ENCODE measurements around the gene KDSR.

KDSR gene

DNA sequence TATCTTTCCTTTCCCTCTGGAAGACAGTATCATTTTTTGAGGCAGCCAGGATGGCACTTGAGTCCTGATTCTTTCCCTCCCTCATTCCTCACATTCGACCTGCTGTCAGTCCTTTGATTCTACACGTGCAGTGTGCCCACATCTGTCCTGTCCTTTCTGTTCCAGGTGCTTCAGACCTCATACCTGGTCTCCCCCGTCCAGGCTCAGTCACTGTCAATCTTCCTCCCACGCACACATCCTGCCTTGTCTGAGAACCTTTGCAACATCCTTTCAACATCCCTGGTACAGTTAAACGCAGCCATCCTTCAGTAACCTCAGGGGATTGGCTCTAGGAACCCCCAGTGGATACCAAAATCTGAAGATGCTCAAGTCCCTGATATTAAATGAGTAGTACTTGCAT is 57.6 kb downstream of the KDSR start:
- no peak overlapping the region for H3K4me3 ChIP-seq (replicated peaks; ENCODE audit: low read depth, low read length)
- TF ChIP-seq, protein P1, sequence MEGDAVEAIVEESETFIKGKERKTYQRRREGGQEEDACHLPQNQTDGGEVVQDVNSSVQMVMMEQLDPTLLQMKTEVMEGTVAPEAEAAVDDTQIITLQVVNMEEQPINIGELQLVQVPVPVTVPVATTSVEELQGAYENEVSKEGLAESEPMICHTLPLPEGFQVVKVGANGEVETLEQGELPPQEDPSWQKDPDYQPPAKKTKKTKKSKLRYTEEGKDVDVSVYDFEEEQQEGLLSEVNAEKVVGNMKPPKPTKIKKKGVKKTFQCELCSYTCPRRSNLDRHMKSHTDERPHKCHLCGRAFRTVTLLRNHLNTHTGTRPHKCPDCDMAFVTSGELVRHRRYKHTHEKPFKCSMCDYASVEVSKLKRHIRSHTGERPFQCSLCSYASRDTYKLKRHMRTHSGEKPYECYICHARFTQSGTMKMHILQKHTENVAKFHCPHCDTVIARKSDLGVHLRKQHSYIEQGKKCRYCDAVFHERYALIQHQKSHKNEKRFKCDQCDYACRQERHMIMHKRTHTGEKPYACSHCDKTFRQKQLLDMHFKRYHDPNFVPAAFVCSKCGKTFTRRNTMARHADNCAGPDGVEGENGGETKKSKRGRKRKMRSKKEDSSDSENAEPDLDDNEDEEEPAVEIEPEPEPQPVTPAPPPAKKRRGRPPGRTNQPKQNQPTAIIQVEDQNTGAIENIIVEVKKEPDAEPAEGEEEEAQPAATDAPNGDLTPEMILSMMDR (IDR thresholded peaks at IDR 0.05; ENCODE audit: low read depth, low read length, missing control alignments): no peak
- DNase-seq (ENCODE audit: extremely low read depth, low read depth): no peak

DNA sequence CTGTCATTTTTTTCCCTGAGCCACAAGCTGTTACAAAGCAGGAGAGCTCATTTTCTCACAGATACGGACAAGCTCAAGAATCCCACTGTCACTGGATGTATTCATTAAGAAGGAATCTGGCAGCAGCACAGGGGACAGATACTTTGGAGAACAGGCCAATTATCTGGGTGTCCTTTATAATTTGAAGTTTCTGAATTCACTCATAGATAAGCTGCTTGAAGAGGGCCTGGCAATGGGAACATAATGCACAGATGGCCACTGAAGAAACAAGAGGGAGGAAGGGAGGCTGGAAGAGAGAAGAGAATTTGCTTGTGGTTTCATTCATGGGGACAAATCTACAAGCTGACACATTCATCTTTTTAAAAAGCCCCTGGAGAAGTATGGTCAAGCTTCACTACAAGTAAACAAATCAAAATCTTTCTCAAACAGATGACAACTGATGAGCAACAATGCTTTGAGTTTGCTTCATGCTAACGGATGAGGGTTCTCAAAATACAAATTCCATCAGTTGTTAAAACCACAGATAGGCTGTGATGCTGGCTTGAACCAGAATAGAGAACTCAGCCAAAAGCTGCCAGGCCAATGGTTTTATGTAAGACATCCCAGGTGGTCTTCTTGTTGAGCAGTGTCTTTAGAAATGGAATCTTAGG is 59.3 kb downstream of the KDSR start:
- no peak for DNase-seq (ENCODE audit: extremely low read depth, low read depth)
- no peak overlapping the region for H3K4me3 ChIP-seq (replicated peaks; ENCODE audit: low read depth, low read length)
- TF ChIP-seq, protein P1 (IDR thresholded peaks at IDR 0.05; ENCODE audit: low read depth, low read length, missing control alignments): no peak

DNA sequence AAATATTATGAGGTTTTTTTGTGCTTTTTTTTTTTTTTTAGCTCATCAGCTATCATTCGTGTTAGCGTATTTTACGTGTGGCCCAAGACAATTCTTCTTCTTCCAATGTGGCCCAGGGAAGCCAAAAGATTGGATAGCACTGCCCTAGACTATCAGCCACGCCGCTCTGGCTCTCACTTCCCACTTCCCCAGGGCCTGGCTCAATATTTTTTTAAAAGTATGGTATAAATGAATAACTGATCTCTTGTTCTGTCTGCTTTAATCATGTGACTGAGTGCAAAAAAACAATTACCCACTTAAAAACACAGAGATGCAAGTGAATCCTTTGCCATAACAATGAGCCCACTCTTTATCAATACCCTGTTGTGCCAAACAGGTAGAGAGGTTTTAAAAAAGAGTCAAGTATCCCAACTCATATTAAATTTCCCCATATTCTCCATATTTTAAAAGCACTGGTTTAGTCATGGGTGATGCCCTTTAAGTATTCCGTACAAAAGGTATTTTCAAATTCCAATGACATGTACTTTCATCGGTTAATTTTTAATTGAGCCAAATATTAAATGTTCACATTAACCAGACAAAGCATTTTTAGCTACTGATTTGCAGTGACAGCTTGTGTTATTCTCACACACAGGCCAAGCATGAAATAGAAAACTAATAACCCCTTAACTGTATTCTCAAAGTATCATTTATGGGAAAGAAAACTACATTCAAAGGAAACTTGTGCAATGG is 60.0 kb downstream of the KDSR start:
- no peak for DNase-seq (ENCODE audit: extremely low read depth, low read depth)
- no peak overlapping the region for H3K4me3 ChIP-seq (replicated peaks; ENCODE audit: low read depth, low read length)
- TF ChIP-seq, protein P1 (IDR thresholded peaks at IDR 0.05; ENCODE audit: low read depth, low read length, missing control alignments): no peak

DNA sequence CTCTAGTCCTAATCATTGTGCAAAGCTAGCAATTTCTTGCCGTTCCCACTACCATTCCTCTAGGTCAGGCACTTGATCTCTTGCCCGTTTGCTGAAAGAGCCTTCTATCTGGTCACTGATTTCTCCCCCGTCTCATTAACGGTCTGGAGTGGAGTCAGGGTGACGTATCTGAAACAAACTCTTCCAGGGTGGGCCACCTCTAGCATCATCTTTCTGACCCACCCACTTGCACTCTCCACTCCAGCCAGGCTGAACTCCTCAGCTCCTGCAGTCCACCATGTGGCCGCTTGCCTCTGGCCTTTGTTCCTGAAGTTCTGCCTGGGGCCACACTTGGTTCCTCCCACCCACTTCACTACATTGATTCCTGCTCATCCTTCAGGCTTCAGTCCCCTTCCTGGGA is 60.8 kb downstream of the KDSR start:
- DNase-seq (ENCODE audit: extremely low read depth, low read depth): no peak
- TF ChIP-seq, protein P1 (IDR thresholded peaks at IDR 0.05; ENCODE audit: low read depth, low read length, missing control alignments): no peak
- no peak overlapping the region for H3K4me3 ChIP-seq (replicated peaks; ENCODE audit: low read depth, low read length)

DNA sequence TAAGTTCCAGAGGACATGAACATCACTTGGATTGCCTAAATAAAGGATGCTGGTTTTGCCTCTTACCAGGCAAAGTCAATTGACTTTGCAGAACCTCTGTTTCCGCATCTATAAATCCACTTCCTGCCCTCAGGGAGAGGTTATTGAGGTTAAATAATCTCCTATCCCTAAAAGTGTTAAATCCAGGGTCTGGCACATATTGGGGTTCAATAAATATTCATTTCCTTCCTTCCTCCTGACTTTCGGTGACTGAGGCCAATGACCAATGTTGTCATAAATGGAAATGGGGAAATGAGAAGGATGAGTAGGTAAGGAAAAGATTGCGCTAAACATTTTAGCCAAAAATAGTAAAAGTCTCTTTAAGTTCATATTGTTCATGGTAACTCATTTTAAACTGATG is 63.5 kb downstream of the KDSR start:
- no peak for DNase-seq (ENCODE audit: extremely low read depth, low read depth)
- TF ChIP-seq, protein P1 (IDR thresholded peaks at IDR 0.05; ENCODE audit: low read depth, low read length, missing control alignments): no peak
- H3K4me3 ChIP-seq (replicated peaks; ENCODE audit: low read depth, low read length): no peak overlapping the region

DNA sequence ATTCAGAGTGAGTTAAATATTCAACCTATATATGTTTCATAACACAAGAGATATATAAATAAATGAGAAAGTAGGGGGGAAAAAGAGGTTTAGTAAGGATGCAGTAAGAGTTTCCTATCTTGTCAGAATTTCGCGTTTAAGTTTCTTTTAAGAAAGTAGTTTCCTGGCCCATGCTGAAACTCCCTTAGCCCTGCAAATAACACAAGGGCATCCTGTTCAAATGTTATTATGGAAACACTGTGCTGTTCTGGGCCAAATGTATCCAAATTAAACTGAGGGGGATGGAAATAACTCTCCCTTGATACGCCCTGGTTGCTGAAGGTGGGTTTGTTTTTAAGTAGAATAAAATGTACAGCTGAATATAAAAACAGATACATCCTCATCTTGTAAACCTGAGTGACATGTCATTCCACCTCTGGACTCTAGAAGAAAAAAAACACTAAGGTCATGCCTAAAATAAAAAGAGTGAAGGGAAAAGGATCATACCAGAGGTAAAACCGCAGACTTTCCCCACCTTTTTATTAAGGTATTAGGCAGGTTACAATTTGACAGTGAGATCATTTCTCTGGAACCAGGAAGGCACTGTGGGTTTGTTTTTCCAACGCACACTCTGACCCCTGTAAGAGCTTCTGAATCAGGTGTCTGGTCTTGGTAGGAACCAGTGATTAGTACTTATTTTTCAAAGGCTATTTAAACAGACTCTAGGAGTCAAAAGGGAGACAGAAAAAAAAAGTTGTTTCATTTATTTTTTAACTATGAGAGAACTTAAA is 64.2 kb downstream of the KDSR start:
- no peak for DNase-seq (ENCODE audit: extremely low read depth, low read depth)
- H3K4me3 ChIP-seq (replicated peaks; ENCODE audit: low read depth, low read length): no peak overlapping the region
- TF ChIP-seq, protein P1 (IDR thresholded peaks at IDR 0.05; ENCODE audit: low read depth, low read length, missing control alignments): no peak
